DOHH2 (cell line): ENCODE data around the gene SLC7A5.

Source experiments
- CTCF ChIP-seq: fragments of 200-600 bp; sonication (generic); IDR thresholded peaks from one replicate; pipeline ENCODE4 v1.5.1; 2014; ENCODE audit warnings: antibody characterized with exemption, mild to moderate bottlenecking, low read depth, low read length; ENCODE audit not compliant: poor library complexity, severe bottlenecking
- EZH2phosphoT487 ChIP-seq: fragments of 200-600 bp; sonication (generic); IDR thresholded peaks from 2 replicates; pipeline ENCODE4 v1.6.1; 2017; ENCODE audit warnings: borderline replicate concordance, mild to moderate bottlenecking, antibody characterized with exemption, low read length, moderate library complexity, mixed read lengths

DNA sequence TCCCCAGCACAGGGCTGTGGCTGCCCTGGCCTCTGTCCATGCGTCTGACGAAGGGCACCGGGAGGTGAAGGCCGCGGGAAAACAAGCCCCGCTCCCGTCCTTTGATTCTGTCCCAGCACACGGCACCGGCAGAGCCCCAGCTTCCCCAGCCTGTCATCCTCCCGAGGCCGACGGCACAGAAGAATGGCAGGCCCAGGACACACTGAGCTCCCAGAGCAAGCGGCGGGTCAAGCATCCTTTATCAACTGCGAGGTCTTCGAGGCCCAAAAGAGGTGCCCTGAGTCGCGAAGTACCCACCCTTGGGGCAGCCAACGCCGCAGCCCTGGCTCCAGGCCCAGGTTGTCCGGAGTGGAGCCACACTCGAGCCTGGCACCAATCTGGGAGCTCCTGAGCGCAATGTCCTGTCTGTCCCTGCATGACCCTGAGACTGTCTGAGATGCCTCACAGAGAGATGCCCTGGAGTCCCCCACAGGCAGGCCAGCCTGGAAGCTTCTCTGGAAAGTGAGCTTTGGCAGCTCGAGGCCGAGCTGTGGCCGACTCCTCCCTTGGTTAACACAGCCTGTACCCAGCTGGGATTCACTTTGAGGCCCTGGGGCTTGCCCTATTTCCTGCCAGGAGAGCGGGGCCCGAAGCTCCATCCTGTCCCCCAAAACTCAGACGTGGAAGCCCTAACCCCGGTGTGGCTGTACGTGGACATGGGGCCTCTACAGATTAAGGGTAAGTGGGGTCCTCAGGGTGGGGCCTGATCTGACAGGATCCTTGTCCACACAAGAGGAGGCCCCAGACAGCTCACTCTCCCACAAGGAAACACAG lies 23.3 kb downstream of the SLC7A5 start:
- no peak for TF ChIP-seq CTCF
- TF ChIP-seq EZH2phosphoT487 = no peak
